Hepatocyte (in vitro differentiated cells): ENCODE data around the gene TBC1D30. TPM values are rescaled to one million over a fixed set of nuclear protein-coding genes. Genes with fewer than 3 reads are reported as not detected.

Experiments used
- DNase-seq: peaks from one replicate; pipeline ENCODE4 v3.0.0-alpha.2; 2016; ENCODE audit warnings: low spot score
- H2AFZ ChIP-seq: fragments of 200-600 bp; sonication (generic); 2 replicates; pipeline ENCODE4 v1.6.0; 2016; ENCODE audit warnings: antibody characterized with exemption, mild to moderate bottlenecking
- H3K27ac ChIP-seq: fragments of 200-600 bp; sonication (generic); 2 replicates; pipeline ENCODE4 v1.5.1; 2016; ENCODE audit warnings: mild to moderate bottlenecking
- H3K27me3 ChIP-seq: fragments of 200-600 bp; sonication (generic); 2 replicates; pipeline ENCODE4 v1.6.1; 2016
- H3K36me3 ChIP-seq: fragments of 200-600 bp; sonication (generic); replicated peaks from 2 replicates; pipeline ENCODE4 v1.5.1; 2016; ENCODE audit warnings: low read depth; ENCODE audit not compliant: insufficient read depth
- H3K4me1 ChIP-seq: fragments of 200-600 bp; sonication (generic); 2 replicates; pipeline ENCODE4 v1.5.1; 2016; ENCODE audit warnings: mild to moderate bottlenecking, moderate library complexity; ENCODE audit not compliant: insufficient read depth
- H3K4me2 ChIP-seq: fragments of 200-600 bp; sonication (generic); 2 replicates; pipeline ENCODE4 v1.6.0; 2016
- H3K4me3 ChIP-seq: fragments of 200-600 bp; sonication (generic); 2 replicates; pipeline ENCODE4 v1.5.1; 2016; ENCODE audit warnings: mild to moderate bottlenecking
- H3K79me2 ChIP-seq: fragments of 200-600 bp; sonication (generic); 2 replicates; pipeline ENCODE4 v1.6.0; 2017; ENCODE audit warnings: mild to moderate bottlenecking
- H3K9me2 ChIP-seq: fragments of 200-600 bp; sonication (generic); replicated peaks from 2 replicates; pipeline ENCODE4 v1.6.0; 2017; ENCODE audit warnings: mild to moderate bottlenecking; ENCODE audit not compliant: insufficient read depth
- H3K9me3 ChIP-seq: fragments of 200-600 bp; sonication (generic); 2 replicates; pipeline ENCODE4 v1.5.1; 2016; ENCODE audit warnings: low read depth, mild to moderate bottlenecking
- H4K20me1 ChIP-seq: fragments of 200-600 bp; sonication (generic); 2 replicates; pipeline ENCODE4 v1.6.0; 2016; ENCODE audit warnings: mild to moderate bottlenecking; ENCODE audit not compliant: insufficient read depth, poor library complexity, severe bottlenecking
- CTCF ChIP-seq: fragments of 200-600 bp; sonication (generic); IDR thresholded peaks from 2 replicates; pipeline ENCODE4 v1.5.1; 2016; ENCODE audit warnings: antibody characterized with exemption, mild to moderate bottlenecking; ENCODE audit not compliant: poor library complexity
- EZH2 ChIP-seq: fragments of 200-600 bp; sonication (generic); IDR thresholded peaks from 2 replicates; pipeline ENCODE4 v1.6.1; 2016; ENCODE audit warnings: antibody characterized with exemption, mild to moderate bottlenecking, borderline replicate concordance
- EZH2phosphoT487 ChIP-seq: fragments of 200-600 bp; sonication (generic); IDR thresholded peaks from one replicate; pipeline ENCODE4 v1.6.1; 2018; ENCODE audit warnings: antibody characterized with exemption, mild to moderate bottlenecking, low read depth, moderate library complexity; ENCODE audit not compliant: unreplicated experiment, severe bottlenecking
- WGBS: methylation state at CpG from one replicate; pipeline ENCODE4 v1.1.6; 2016; ENCODE audit warnings: low lambda C conversion rate; ENCODE audit errors: missing lambda C conversion rate; 5-methylcytosine and 5-hydroxymethylcytosine counted together
- polyA plus RNA-seq: library from polyadenylated mRNA; unstranded; fragments of >200 nt; fragmentation: Nextera tagmentation; extraction: Ambion mirVana; gene quantifications from 2 replicates; pipeline ENCODE4 v1.2.1, GENCODE V29; 2016
- total RNA-seq: library from RNA; depleted of rRNA; stranded (reverse); fragments of >200 nt; gene quantifications from 2 replicates; pipeline ENCODE4 v1.2.3, GENCODE V29; 2014

The TBC1D30 gene
- total and polyA plus RNA-seq, 2 experiments from 2014 or later = 5.3 to 5.6 TPM

DNA sequence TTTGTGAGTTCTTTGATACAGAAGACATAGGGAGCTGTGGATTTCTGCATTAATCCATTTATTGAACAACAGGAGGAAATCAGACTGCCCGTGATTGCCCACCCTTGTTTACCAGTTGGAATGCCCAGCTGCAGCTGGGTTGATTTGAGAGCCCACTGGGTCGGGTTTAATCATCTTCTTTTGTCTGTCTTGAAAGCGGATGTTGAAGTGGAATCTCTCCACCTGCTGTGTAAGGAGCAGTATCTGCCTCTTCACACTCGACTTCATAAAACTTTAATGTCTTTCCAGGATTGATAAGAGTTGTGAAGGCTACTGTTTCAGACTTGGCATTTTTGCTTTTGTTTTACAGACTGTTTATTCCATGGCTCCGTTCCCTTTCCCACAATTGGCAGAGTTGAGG lies 39.9 kb downstream of the TBC1D30 start:
- no peak overlapping the region for H2AFZ ChIP-seq
- H3K9me2 ChIP-seq = no peaks in the 10 kb centered on the region
- no peak overlapping the region for H3K4me3 ChIP-seq
- no peak overlapping the region for H3K4me2 ChIP-seq
- H3K9me3 ChIP-seq = no peaks in the 10 kb centered on the region
- H3K4me1 ChIP-seq = no peaks in the 10 kb centered on the region
- no peaks in the 10 kb centered on the region for H3K36me3 ChIP-seq
- no peak for DNase-seq
- 60% methylated on average over 5 of the region's 5 CpGs for WGBS
- H3K79me2 ChIP-seq = no peaks in the 10 kb centered on the region
- H4K20me1 ChIP-seq = no peaks in the 10 kb centered on the region
- TF ChIP-seq CTCF (no peak), EZH2phosphoT487 (no peak), EZH2 (no peak)
- H3K27me3 ChIP-seq = peaks cover 9% of the 10 kb centered on the region
- H3K27ac ChIP-seq = no peak overlapping the region

DNA sequence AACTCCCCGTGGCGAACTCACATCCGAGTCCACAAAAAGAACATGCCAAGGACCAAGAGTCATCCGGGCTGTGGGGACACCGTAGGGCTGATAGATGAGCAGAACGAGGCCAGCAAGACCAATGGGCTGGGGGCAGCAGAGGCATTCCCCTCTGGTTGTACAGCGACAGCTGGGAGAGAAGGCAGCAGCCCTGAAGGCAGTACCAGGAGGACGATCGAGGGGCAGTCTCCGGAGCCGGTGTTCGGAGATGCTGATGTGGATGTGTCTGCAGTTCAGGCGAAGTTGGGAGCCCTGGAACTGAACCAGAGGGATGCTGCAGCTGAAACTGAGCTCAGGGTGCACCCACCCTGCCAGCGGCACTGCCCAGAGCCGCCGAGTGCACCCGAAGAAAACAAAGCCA lies 50.7 kb downstream of the TBC1D30 start:
- H3K27ac ChIP-seq = no peak overlapping the region
- no peak overlapping the region for H2AFZ ChIP-seq
- no peaks in the 10 kb centered on the region for H3K79me2 ChIP-seq
- H3K4me1 ChIP-seq = no peaks in the 10 kb centered on the region
- no peaks in the 10 kb centered on the region for H3K27me3 ChIP-seq
- TF ChIP-seq EZH2 = no peak
- no peak for TF ChIP-seq CTCF
- TF ChIP-seq EZH2phosphoT487 = no peak
- H3K4me2 ChIP-seq = no peak overlapping the region
- H3K9me2 ChIP-seq = no peaks in the 10 kb centered on the region
- H3K9me3 ChIP-seq = no peaks in the 10 kb centered on the region
- no peaks in the 10 kb centered on the region for H3K36me3 ChIP-seq
- no peak overlapping the region for H3K4me3 ChIP-seq
- WGBS = 92% methylated on average over 17 of the region's 17 CpGs
- no peaks in the 10 kb centered on the region for H4K20me1 ChIP-seq
- DNase-seq = no peak

- Histone ChIP-seq H3K36me3 (no peaks in the 10 kb centered on the region), H4K20me1 (no peaks in the 10 kb centered on the region), H3K9me2 (no peaks in the 10 kb centered on the region), H3K27me3 (no peaks in the 10 kb centered on the region), H3K79me2 (no peaks in the 10 kb centered on the region), H3K27ac (no peak overlapping the region), H3K4me1 (no peaks in the 10 kb centered on the region), H3K4me2 (no peak overlapping the region), H2AFZ (no peak overlapping the region), H3K4me3 (no peak overlapping the region), H3K9me3 (no peaks in the 10 kb centered on the region)
- 91% methylated on average over 12 of the region's 12 CpGs for WGBS
- TF ChIP-seq CTCF (no peak), EZH2phosphoT487 (no peak), EZH2 (no peak)
- DNase-seq = no peak
Observed at GRCh38 chr12:64876388-64877071, 52.1 kb downstream of the TBC1D30 start.
